ENCODE data around the gene OR10A5. TPM values are rescaled to one million over a fixed set of nuclear protein-coding genes. Genes with fewer than 3 reads are reported as not detected.
"Not testable (repeated sequence)": the region's sequence is repeated elsewhere in the genome, so short reads cannot be mapped to it uniquely, and the experiment has no call there.

The OR10A5 gene, protein sequence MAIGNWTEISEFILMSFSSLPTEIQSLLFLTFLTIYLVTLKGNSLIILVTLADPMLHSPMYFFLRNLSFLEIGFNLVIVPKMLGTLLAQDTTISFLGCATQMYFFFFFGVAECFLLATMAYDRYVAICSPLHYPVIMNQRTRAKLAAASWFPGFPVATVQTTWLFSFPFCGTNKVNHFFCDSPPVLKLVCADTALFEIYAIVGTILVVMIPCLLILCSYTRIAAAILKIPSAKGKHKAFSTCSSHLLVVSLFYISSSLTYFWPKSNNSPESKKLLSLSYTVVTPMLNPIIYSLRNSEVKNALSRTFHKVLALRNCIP
- not detected in 2 replicates for total RNA-seq

DNA sequence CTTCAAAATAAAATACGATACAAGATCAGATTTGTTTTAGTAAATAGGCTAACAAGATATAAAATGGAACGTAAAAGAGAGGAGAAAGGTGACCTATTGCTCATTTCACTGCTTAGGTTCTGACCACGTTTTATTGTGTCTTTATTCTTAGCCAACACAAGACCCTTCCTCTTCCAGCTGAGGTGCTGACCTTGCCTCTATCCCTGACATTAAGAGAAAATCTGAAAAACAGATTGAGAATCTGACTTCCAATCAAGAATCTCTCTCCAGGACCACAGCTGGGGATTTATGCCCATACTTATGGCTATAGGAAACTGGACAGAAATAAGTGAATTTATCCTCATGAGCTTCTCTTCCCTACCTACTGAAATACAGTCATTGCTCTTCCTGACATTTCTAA is at the start of gene OR10A5:
TSS of gene OR10A5 (plus strand) at position 301 of the 400 bp plus-strand sequence. CDS start at position 301, 0 bp downstream.
- DNase-seq: no peak

DNA sequence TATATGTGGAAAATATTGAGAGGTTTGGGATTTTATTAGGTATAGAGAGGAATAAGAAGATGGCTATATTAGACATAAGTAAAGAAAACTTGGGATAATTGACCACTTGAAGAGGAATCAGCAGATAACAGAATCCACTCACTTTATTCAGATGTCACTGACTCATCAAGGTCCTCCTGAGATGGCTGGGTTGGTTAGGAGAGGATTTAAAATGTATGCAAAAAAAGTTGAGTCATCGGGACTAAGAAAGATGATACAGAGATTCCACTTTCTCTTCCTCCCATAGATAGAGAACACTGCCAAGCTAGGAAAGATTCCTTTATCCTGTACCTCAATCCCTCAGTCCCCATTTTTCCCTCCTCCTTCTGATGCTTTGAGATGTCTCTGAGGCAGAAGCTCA is 46.1 kb upstream of the OR10A5 start, which contains the start of gene OR6A2:
TSS of gene OR6A2 (minus strand) at position 288 of the 400 bp plus-strand sequence. CDS start 3,981 bp downstream, outside the sequence.
- DNase-seq: no peak

DNA sequence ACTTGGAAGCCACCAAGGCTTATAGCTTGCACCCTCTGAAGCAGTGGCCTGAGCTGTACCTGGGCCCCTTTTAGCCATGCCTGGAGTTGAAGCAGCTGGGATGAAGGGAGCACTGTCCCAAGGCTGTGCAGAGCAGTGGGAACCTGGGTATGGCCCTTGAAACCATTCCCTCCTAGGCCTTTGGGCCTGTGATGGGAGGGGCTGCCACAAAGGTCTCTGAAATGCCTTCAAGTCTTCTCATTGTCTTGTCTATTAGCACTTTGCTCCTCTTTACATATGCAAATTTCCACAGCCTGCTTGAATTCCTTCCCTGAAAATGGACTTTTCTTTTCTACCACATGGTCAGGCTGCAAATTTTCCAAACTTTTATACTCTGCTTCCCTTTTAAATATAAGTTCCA is 44.4 kb upstream of the OR10A5 start:
- DNase-seq: not testable (repeated sequence)

DNA sequence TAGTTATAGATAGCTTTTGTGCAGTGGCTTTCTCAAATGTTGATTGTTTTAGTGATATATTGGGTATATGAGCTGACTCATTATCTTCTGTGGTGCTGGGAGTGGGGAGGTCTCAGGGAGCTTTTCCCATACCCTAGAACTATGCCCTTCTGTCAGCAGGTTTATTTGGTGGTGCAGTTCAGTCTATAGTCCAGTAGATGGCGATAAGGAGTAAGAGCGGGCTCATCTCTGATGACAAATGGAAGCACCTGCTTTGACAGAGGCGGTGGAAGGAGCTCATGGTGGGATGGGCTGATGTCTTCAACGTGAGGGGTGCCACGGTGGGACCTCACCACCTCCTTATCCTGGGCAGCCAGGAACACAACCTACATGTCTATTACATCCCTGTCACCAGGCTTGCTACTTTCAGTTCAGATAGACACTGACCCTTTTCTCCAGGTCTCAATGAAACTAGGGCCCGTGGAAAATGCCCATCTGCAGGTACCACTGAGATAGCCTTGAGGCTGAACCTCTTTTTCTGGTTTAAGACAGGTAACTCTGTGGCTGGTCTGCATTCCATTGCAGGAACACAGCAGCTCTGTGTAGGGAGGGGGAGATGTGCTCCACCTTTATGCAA is 33.0 kb upstream of the OR10A5 start:
- peak; percentile 68 for DNase-seq

DNA sequence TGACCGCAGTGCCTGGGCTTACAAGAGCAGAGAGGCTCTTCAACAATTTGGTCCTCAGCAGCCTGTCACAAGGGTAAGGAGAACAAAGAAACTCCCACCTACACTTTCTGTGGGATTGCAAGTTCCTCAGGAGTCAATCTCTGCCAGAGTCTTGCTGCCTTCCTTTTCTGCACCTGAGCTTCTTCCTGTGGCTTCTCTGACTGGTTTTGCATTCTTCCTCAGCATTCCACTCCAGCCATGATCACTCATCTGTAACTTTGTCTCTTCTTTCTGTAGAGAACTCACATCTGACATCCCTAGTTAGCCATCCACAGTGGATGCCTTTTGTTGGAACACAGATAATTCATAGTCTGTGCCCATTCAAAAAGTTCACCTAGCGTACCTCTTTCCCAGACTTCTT is 31.8 kb upstream of the OR10A5 start:
- DNase-seq: no peak

DNA sequence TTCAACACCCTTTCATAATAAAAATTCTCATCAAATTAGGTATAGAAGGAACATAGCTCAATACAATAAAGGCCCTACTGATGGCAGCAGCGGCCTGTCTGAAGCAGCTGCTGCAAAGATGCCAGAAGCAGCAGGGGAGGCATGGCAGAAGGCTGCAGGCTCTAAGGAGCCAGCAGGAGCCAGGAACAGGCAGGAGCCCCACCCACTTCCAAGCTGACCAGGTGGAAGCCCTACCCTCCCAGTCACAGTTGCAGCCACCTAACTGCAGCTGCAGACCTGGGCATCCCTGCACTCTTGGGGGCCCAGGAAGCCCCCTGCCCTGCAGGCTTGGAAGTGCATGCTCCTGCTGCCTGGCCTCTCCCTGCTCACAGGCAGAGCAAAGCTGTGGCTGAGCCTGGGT is 27.8 kb upstream of the OR10A5 start:
- no peak for DNase-seq

DNA sequence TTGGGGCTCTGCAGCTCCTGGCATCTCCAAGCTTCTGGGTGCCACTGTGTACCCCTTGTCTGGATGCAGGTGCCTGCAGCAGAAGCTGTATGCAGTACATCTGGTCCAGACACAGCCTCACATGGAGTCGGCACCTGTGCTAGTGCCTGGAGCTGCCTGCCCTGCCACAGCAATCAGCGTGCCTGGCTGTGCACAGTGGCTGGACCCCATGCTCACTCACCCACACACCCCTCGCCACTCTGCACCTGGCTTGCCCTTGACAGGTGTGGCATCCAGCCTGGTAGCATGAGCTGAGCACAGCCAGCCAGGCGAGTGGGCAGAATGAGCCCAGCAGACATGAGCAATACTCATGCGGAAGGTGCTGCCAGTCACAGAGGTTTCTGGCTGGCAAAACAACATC is 26.5 kb upstream of the OR10A5 start:
- DNase-seq: no peak

DNA sequence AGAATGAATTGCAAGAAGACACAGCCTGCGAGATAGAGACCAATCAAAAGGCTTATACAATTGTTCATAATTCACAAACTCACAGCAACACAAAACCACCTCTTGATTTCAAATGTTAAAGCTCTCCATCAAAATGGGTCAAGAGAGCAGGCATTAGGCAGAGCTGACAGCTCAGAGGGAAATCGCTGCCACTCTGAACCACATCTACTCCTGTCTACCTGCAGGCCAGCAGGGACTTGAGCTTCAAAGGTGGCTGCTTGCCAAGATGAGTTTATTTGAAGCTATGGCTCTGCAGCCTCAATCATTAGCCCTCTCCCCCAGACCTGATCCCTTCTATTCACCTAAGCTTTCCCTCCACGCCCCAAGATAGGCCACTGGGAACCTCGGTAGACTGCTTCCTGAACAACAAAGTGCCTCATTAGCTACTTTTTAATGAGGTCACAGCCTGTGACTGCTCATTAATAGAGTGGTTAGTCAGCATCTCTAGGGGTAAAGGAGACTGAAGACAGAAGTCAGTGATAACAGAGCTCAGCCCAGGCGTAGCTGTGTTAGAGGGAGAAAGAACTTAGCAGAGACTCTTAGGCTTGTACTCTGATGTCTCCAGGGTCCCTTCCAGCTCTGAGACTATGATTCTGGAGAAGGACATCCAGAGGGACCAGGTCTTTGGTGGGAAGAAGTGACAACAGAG is 21.2 kb upstream of the OR10A5 start:
- no peak for DNase-seq

DNA sequence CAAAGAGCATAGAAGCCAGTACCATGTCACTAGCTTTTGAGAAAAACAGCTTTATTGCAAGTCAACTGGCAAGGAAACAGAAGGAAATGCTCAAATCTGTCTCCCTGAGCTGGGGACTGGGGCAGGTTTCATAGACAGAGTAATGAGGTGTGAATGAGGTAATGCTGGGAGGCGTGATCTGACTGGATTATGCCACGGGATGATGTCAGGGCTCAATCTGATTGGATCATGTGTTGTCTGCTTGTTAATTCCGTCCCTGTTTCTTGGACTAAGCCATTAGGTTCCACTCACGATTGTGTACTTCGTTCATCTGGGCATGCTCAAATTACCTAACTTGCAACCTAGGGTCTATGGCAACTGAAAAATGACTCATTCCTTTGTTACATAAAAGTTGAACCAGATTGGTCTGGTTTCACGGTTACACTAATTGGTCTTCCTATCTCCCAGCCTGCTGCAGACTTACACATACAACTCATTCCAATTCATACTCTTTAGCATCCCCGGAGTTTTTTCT is 20.2 kb upstream of the OR10A5 start:
- DNase-seq: no peak

DNA sequence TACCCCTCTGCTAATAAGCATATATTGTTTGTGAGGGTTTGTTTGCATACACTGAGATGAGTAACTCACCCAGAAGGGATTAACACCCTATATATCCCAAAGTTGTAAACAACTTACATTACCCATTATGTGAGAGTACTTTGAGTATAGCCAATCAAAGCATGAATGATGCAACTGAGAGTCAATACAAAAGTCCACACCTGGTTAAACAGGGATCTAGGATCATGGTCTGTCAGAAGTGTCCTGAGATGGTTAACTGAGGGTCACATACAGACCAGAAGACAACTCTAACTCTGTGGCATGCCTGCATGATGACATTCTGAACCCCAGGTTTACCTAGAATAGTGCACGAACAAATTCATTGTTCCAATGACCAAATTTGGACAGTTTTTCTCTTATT is 17.4 kb upstream of the OR10A5 start:
- no peak for DNase-seq

DNA sequence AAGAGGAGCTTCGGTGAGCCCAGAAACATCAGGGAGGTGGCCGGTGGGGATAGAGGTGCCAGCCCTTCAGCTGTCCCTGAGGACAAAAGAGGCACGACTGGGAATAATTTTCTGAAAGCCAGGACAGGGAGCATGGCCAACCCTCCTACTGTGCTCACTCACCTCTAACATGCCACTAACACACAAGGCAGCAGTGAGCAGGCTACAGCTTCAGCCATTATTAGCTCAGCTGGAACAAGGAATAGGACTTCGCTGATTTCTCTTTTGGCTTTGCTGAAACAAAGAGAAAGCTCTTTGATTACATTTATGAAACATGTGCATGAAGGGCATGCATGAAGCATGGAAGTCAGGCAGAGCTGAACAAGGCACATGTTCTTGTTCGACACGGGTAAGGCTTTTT is 12.1 kb upstream of the OR10A5 start:
- no peak for DNase-seq

DNA sequence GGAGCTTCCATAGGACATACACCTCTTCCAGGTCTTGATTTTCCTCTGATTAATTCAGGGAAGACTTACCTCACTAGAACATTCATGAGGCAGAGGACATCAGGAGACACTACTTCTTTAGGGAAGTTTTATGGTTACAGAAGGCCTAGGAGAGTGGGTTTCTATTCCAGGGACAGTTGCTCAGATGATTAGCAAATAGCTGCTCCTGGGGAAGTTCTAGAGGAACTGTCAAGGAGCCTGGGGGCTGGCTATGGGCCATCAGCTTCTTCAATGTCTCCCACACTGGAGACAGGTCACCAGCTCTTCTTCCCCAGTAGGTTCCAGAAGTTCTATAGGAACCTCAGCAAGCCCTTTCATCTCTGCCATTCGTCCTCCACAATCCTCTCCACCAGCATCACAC is 11.5 kb upstream of the OR10A5 start:
- DNase-seq: no peak

DNA sequence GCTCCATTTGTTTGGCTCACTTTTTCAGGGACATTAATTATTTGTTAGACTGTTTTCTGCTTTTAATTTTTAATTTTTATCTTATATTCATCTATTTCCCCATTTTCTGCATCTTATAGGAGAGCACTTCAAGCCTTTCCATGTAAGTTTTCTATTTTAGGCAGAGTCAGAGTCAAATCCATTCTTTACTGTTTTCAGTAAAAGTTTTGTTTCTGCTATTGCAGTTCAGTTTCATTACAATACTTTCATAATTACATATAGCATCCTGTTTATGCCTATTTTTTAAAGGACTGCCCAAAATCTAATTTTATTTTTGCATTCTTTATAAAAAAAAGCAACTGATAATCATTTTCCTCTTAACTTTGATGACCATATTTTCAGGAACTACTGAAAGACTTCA is 3.8 kb upstream of the OR10A5 start:
- DNase-seq: no peak

DNA sequence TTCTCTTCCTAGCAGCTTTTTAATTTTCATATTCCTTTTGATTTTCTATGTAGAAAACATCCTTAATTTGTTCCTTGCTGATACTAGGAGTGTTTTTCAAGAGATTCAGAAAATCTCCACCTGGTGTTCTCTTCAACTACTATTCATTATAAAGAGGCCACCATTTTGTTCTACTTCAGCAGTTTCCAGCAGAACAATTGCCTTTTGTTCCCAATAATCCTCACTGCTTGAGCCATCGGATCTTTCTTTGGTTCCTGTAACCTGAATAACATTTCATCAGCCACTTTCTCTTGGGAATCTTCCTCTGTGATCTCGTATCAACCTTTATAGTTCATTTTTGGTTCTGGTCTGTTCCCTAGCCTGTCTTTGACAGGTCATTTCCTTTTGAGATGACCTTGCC is 1.8 kb upstream of the OR10A5 start:
- DNase-seq: no peak

DNA sequence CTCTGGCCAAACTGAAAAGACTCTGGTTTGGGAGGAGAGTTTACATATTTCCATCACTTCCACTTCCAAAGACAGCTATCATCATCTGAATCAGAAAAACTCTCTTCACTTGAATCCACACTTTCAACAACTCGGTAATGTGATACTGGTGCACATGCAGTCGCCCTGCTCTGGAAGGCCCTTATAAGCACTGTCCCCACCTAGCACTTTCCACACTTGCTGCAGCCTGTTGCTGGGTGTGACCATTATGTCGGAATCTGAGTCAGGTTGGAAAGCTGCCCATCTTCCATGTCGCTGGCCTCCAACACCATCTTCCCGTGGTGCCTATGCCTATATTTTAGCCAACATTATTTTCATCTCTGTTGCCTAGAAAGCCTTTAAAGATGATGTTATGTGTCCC is 1.1 kb upstream of the OR10A5 start:
- no peak for DNase-seq

DNA sequence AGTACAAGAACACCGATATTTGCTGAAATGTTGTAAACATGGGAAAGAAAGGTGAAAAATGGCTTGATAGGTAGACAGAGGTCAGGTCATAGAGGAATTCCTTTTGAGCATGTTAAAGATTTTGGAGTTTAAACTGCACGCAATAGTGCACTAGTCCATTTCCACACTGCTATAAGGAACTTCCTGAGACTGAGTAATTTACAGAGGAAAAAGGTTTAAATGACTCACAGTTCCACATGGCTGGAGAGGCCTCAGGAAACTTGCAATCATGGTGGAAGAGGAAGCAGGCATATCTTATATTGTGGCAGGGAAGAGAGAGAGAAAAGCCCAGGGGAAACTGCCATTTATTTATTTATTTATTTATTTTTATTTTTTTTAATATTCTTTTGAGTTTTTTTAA is 5.0 kb downstream of the OR10A5 start:
- DNase-seq: peak; percentile 15

DNA sequence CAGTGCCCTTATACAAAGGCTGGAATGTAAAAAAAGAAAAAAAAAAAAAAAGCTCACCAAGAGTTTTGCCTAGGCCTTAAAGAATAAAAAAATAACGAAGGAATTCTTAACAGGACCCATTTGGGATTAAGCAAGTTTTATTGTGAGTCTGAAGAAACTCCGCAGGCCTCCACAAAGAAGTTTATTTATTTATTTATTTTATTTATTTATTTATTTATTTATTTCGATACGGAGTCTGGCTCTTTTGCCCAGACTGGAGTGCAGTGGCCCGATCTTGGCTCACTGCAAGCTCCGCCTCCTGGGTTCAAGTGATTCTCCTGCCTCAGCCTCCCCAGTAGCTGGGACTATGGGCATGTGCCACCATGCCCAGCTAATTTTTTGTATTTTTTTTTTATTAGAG is 9.3 kb downstream of the OR10A5 start:
- DNase-seq: not testable (repeated sequence)

DNA sequence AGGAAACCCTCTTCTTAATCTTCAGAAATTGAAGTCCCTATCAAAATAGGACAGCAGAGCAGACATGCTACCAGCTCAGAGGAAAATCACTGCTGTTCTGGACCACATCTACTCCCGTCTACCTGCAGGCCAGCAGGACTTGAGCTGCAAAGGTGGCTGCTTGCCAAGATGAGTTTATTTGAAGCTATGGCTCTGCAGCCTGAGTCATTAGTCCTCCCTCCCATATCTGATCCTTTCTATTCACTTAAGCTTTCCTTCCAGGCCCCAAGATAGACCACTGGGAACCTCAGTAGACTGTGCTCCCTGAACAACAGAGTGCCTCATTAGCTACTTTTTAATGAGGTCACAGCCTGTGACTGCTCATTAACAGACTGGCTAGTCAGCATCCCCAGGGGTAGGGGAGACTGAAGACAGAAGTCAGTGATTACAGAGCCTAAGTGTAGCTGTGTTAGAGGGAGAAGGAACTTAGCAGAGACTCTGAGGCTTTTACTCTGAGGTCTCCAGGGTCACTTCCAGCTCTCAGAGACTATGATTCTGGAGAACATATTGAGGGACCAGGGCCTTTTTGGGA is 10.6 kb downstream of the OR10A5 start:
- peak; percentile 37 for DNase-seq

DNA sequence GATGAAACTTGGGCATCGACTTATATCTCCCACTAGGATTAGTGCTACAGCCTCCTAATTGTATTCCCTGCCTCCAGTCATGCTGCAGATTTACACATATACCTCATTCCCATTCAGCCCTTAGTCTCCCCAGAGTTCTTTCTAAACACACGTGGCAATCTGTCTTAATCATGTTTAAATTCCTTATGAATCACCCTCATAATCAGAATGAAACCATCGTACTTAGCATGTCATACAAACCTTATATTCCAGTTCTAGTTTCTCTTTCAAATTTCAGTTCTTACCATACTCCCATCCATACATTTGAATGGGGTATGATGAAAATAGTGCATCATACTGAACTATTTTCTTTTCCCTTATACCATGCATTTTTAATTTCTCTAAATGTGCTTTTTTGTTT is 11.4 kb downstream of the OR10A5 start:
- no peak for DNase-seq

DNA sequence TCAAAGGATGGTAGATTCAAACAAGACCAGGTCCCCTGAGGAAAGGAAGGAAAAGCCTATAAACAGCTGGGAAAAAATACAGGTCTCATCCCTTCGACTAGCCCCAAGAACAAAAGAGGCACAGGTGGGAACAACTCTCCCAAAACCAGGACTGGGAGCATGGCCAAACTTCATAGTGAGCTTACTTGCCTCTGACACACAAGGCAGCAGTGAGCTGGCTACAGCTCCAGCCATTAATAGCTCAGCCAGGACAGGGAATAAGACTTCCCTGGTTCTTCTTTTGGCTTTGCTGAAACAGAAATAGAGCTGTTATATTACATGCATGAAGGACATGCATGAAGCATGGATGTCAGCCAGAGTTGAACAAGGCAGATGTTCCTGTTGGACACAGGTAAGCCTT is 17.5 kb downstream of the OR10A5 start, which contains the start of gene OR10A2:
TSS of gene OR10A2 (plus strand) at position 97 of the 400 bp plus-strand sequence. CDS start 6,698 bp downstream, outside the sequence.
- no peak for DNase-seq

DNA sequence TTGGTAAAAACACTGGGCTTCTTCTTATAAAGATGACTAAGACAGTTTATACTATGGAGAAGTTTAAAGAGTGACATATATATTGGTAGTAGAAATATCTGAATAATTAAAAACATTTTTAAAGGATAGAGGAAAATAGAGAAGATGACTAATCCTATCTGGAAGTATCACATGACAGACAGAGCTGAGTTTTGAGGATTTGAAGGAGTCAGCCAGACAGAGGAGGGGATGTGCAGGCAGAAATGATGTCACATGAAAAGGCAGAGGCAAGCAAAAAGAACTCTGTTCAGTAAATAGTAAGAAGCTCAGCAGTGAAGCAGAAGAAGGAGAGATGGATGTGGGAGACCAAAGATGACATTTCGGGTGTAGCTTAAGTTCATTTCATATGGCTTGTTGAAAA is 19.0 kb downstream of the OR10A5 start:
- no peak for DNase-seq

DNA sequence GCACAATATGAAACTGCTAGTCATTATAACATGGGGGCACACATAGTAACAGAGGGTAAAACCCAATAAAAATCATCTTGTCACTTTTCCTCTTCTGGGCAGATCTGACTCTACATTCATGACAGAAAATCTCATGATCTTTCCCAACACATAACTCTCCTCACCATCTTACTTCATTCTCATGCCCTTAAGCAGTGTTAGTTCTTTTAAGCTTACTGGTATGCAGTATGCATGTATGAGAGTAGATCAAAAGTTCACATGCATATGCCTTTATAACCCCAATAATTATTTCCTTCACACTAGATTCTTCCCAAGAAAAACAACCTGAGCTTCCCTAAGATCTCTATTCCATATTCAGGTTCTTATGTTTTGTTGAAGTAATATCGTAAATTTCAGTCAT is 25.8 kb downstream of the OR10A5 start:
- no peak for DNase-seq

DNA sequence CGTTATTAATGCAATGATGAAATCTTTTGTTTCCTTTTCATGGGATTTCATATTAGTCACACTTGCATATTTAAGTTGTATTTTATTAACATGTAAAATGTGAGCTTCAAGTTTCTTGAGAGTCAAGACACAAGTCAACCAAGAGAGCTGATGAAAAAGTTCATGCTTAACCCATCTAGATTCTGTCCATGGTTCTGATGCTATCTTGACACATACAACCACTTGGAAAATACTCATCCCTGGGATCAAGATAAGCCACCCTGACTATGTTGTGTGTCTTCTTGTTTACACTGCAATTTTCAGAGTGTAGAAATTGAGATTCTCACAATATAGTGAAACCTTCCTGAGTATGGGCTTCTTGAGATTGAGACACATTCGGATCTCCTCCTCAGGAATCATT is 30.3 kb downstream of the OR10A5 start:
- DNase-seq: no peak

Measured in dermis blood vessel endothelial cell (primary cell).